Measurements from ENCODE around the gene ZMIZ1.

ZMIZ1 gene

GRCh38 chr10:79311581-79312407 lies 243.0 kb downstream of the ZMIZ1 start:
- Mint-ChIP-seq H3K4me1 (ENCODE audit: low read depth) (peaks cover 12% of the 10 kb centered on the region), H3K36me3 (ENCODE audit: low read depth) (peaks cover 47% of the 10 kb centered on the region), H3K27ac (no peak overlapping the region), H3K9me3 (no peaks in the 10 kb centered on the region), H3K4me3 (no peak overlapping the region), H3K27me3 (no peaks in the 10 kb centered on the region)
- DNase-seq, result no peak

GRCh38 chr10:79312601-79313187 lies 243.9 kb downstream of the ZMIZ1 start:
- no peaks in the 10 kb centered on the region for H3K9me3 Mint-ChIP-seq
- H3K27me3 Mint-ChIP-seq, result no peaks in the 10 kb centered on the region
- no peak overlapping the region for H3K4me3 Mint-ChIP-seq
- no peak overlapping the region for H3K27ac Mint-ChIP-seq
- peaks cover 40% of the 10 kb centered on the region for H3K36me3 Mint-ChIP-seq (ENCODE audit: low read depth)
- H3K4me1 Mint-ChIP-seq (ENCODE audit: low read depth), result peaks cover 21% of the 10 kb centered on the region
- DNase-seq, result no peak

GRCh38 chr10:79313320-79313719 lies 244.6 kb downstream of the ZMIZ1 start:
- H3K27me3 Mint-ChIP-seq, result no peaks in the 10 kb centered on the region
- H3K4me3 Mint-ChIP-seq, result no peak overlapping the region
- H3K36me3 Mint-ChIP-seq (ENCODE audit: low read depth), result peaks cover 34% of the 10 kb centered on the region
- no peak for DNase-seq
- H3K9me3 Mint-ChIP-seq, result no peaks in the 10 kb centered on the region
- H3K4me1 Mint-ChIP-seq (ENCODE audit: low read depth), result peaks cover 28% of the 10 kb centered on the region
- no peak overlapping the region for H3K27ac Mint-ChIP-seq

GRCh38 chr10:79313911-79314439 lies 245.2 kb downstream of the ZMIZ1 start:
- H3K27me3 Mint-ChIP-seq, result no peaks in the 10 kb centered on the region
- H3K4me1 Mint-ChIP-seq (ENCODE audit: low read depth), result peaks cover 34% of the 10 kb centered on the region
- no peak overlapping the region for H3K4me3 Mint-ChIP-seq
- DNase-seq, result no peak
- peaks cover 4% of the 10 kb centered on the region for H3K9me3 Mint-ChIP-seq
- H3K36me3 Mint-ChIP-seq (ENCODE audit: low read depth), result peaks cover 27% of the 10 kb centered on the region
- H3K27ac Mint-ChIP-seq, result no peak overlapping the region

- no peak overlapping the region for H3K4me3 Mint-ChIP-seq
Observed at GRCh38 chr10:79314761-79315601, 246.2 kb downstream of the ZMIZ1 start.

GRCh38 chr10:79315602-79315920 lies 246.8 kb downstream of the ZMIZ1 start:
- H3K4me1 Mint-ChIP-seq (ENCODE audit: low read depth), result peaks cover 50% of the 10 kb centered on the region
- peaks cover 14% of the 10 kb centered on the region for H3K9me3 Mint-ChIP-seq
- no peaks in the 10 kb centered on the region for H3K27me3 Mint-ChIP-seq

More at GRCh38 chr10:79314761-79315601, 246.2 kb downstream of the ZMIZ1 start:
- DNase-seq, result no peak
- H3K4me1 Mint-ChIP-seq (ENCODE audit: low read depth), result peaks cover 44% of the 10 kb centered on the region
- no peaks in the 10 kb centered on the region for H3K27me3 Mint-ChIP-seq
- peaks cover 14% of the 10 kb centered on the region for H3K9me3 Mint-ChIP-seq
- H3K36me3 Mint-ChIP-seq (ENCODE audit: low read depth), result peaks cover 20% of the 10 kb centered on the region
- no peak overlapping the region for H3K27ac Mint-ChIP-seq

GRCh38 chr10:79316671-79317431 lies 248.1 kb downstream of the ZMIZ1 start:
- peaks cover 63% of the 10 kb centered on the region for H3K4me1 Mint-ChIP-seq (ENCODE audit: low read depth)
- H3K4me3 Mint-ChIP-seq, result peak overlapping the region; percentile 51
- peaks cover 14% of the 10 kb centered on the region for H3K9me3 Mint-ChIP-seq
- no peak for DNase-seq
- H3K27ac Mint-ChIP-seq, result peak overlapping the region; percentile 92
- H3K27me3 Mint-ChIP-seq, result no peaks in the 10 kb centered on the region
- peaks cover 15% of the 10 kb centered on the region for H3K36me3 Mint-ChIP-seq (ENCODE audit: low read depth)

More at GRCh38 chr10:79315602-79315920, 246.8 kb downstream of the ZMIZ1 start:
- DNase-seq, result no peak
- H3K36me3 Mint-ChIP-seq (ENCODE audit: low read depth), result peaks cover 20% of the 10 kb centered on the region
- H3K4me3 Mint-ChIP-seq, result no peak overlapping the region
- no peak overlapping the region for H3K27ac Mint-ChIP-seq

GRCh38 chr10:79318369-79318768 lies 249.6 kb downstream of the ZMIZ1 start:
- peaks cover 16% of the 10 kb centered on the region for H3K9me3 Mint-ChIP-seq
- H3K4me3 Mint-ChIP-seq, result no peak overlapping the region
- peak overlapping the region; percentile 92 for H3K27ac Mint-ChIP-seq
- DNase-seq, result no peak
- H3K27me3 Mint-ChIP-seq, result no peaks in the 10 kb centered on the region
- H3K36me3 Mint-ChIP-seq (ENCODE audit: low read depth), result peaks cover 6% of the 10 kb centered on the region
- peaks cover 78% of the 10 kb centered on the region for H3K4me1 Mint-ChIP-seq (ENCODE audit: low read depth)

GRCh38 chr10:79319115-79319771 lies 250.5 kb downstream of the ZMIZ1 start:
- no peaks in the 10 kb centered on the region for H3K36me3 Mint-ChIP-seq (ENCODE audit: low read depth)
- peaks cover 16% of the 10 kb centered on the region for H3K9me3 Mint-ChIP-seq
- H3K27me3 Mint-ChIP-seq, result no peaks in the 10 kb centered on the region
- peak overlapping the region; percentile 92 for H3K27ac Mint-ChIP-seq
- peaks cover 87% of the 10 kb centered on the region for H3K4me1 Mint-ChIP-seq (ENCODE audit: low read depth)
- no peak overlapping the region for H3K4me3 Mint-ChIP-seq
- DNase-seq, result no peak

GRCh38 chr10:79320316-79320715 lies 251.6 kb downstream of the ZMIZ1 start:
- peaks cover 16% of the 10 kb centered on the region for H3K9me3 Mint-ChIP-seq
- H3K27me3 Mint-ChIP-seq, result no peaks in the 10 kb centered on the region
- peaks cover 95% of the 10 kb centered on the region for H3K4me1 Mint-ChIP-seq (ENCODE audit: low read depth)
- H3K27ac Mint-ChIP-seq, result peak overlapping the region; percentile 69
- no peaks in the 10 kb centered on the region for H3K36me3 Mint-ChIP-seq (ENCODE audit: low read depth)
- no peak overlapping the region for H3K4me3 Mint-ChIP-seq
- DNase-seq, result no peak

- no peak for DNase-seq
- peak overlapping the region; percentile 76 for H3K27ac Mint-ChIP-seq
- peaks cover 16% of the 10 kb centered on the region for H3K9me3 Mint-ChIP-seq
Observed at GRCh38 chr10:79320820-79321493, 252.2 kb downstream of the ZMIZ1 start.

GRCh38 chr10:79321494-79321882 lies 252.7 kb downstream of the ZMIZ1 start:
- Mint-ChIP-seq H3K4me1 (ENCODE audit: low read depth) (peaks cover 86% of the 10 kb centered on the region), H3K27me3 (no peaks in the 10 kb centered on the region), H3K36me3 (ENCODE audit: low read depth) (no peaks in the 10 kb centered on the region), H3K4me3 (no peak overlapping the region), H3K27ac (peak overlapping the region; percentile 76), H3K9me3 (peaks cover 16% of the 10 kb centered on the region)
- DNase-seq, result no peak

More at GRCh38 chr10:79320820-79321493, 252.2 kb downstream of the ZMIZ1 start:
- H3K36me3 Mint-ChIP-seq (ENCODE audit: low read depth), result no peaks in the 10 kb centered on the region
- peaks cover 90% of the 10 kb centered on the region for H3K4me1 Mint-ChIP-seq (ENCODE audit: low read depth)
- no peak overlapping the region for H3K4me3 Mint-ChIP-seq
- no peaks in the 10 kb centered on the region for H3K27me3 Mint-ChIP-seq

- DNase-seq, result no peak
- Mint-ChIP-seq H3K27me3 (no peaks in the 10 kb centered on the region), H3K4me3 (no peak overlapping the region), H3K4me1 (ENCODE audit: low read depth) (peaks cover 82% of the 10 kb centered on the region), H3K27ac (peak overlapping the region; percentile 76), H3K36me3 (ENCODE audit: low read depth) (no peaks in the 10 kb centered on the region), H3K9me3 (peaks cover 16% of the 10 kb centered on the region)
Observed at GRCh38 chr10:79321951-79322350, 253.2 kb downstream of the ZMIZ1 start.
